Gastroesophageal sphincter (tissue), 3 donors: Measurements from ENCODE around the gene PSMD2.

Experiments used
- POLR2A ChIP-seq, 2 donors: fragments of 450-650 bp; IDR thresholded peaks; one replicate each; pipeline ENCODE4 v1.6.1; 2017; ENCODE audit warnings: antibody characterized with exemption in 2 of 2, mild to moderate bottlenecking in 2 of 2, moderate library complexity in 1 of 2
- TF ChIP-seq, protein P1 (sequence below), 4 experiments: fragments of 200-600 bp in 2 of 4; fragments of 450-650 bp in 2 of 4; sonication (generic) in 1 of 4; IDR thresholded peaks; one replicate each; pipeline ENCODE4 v1.5.1; 2017 to 2019; ENCODE audit warnings: antibody characterized with exemption in 4 of 4, mild to moderate bottlenecking in 2 of 4, moderate library complexity in 2 of 4

DNA sequence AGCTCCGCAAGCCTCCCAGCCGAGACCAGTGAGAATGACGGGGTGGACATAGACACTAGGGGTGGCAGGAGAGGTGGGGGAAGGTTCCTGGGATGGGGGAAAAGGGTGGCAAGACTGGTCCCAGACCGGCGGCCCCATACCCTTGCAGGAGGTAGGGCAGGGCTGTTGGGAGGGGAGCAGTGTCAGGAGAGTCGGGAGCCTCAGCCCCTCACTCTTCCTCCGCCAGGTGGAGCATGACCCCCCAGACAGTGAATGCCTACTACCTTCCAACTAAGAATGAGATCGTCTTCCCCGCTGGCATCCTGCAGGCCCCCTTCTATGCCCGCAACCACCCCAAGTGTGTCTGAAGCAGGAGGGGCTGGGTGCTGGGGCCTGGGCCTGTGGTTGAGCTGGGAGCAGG lies 8.7 kb upstream of the PSMD2 start:
- TF ChIP-seq, protein P1, sequence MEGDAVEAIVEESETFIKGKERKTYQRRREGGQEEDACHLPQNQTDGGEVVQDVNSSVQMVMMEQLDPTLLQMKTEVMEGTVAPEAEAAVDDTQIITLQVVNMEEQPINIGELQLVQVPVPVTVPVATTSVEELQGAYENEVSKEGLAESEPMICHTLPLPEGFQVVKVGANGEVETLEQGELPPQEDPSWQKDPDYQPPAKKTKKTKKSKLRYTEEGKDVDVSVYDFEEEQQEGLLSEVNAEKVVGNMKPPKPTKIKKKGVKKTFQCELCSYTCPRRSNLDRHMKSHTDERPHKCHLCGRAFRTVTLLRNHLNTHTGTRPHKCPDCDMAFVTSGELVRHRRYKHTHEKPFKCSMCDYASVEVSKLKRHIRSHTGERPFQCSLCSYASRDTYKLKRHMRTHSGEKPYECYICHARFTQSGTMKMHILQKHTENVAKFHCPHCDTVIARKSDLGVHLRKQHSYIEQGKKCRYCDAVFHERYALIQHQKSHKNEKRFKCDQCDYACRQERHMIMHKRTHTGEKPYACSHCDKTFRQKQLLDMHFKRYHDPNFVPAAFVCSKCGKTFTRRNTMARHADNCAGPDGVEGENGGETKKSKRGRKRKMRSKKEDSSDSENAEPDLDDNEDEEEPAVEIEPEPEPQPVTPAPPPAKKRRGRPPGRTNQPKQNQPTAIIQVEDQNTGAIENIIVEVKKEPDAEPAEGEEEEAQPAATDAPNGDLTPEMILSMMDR (IDR thresholded peaks at IDR 0.05), result no peak
- TF ChIP-seq POLR2A (IDR thresholded peaks at IDR 0.05), result no peak
